ENCODE measurements around the gene MPDZ. TPM values are rescaled to one million over a fixed set of nuclear protein-coding genes. Genes with fewer than 3 reads are reported as not detected.

Gene MPDZ
- total RNA-seq, 1 donor from 2014 or later = 46.2 TPM

GRCh38 chr9:13270734-13271133, 8.8 kb downstream of the MPDZ start:
- no peak for TF ChIP-seq CTCF (IDR thresholded peaks at IDR 0.05)
- no peaks in the 10 kb centered on the region for H3K9me3 ChIP-seq
- no peaks in the 10 kb centered on the region for H3K27me3 ChIP-seq
- no peak overlapping the region for H3K27ac ChIP-seq
- H3K36me3 ChIP-seq = no peaks in the 10 kb centered on the region
- DNase-seq (ENCODE audit: low spot score in 2 of 2) = no peak
- intact Hi-C loops (cut with DNase I) = loop anchor here (10.0 kb wide), 3 partner anchors 166 to 1084 kb away; no protein-coding TSS in a partner anchor
- H3K4me3 ChIP-seq = no peak overlapping the region
- peaks cover 5 to 27% of the 10 kb centered on the region in 2 donors for H3K4me1 ChIP-seq

DNA sequence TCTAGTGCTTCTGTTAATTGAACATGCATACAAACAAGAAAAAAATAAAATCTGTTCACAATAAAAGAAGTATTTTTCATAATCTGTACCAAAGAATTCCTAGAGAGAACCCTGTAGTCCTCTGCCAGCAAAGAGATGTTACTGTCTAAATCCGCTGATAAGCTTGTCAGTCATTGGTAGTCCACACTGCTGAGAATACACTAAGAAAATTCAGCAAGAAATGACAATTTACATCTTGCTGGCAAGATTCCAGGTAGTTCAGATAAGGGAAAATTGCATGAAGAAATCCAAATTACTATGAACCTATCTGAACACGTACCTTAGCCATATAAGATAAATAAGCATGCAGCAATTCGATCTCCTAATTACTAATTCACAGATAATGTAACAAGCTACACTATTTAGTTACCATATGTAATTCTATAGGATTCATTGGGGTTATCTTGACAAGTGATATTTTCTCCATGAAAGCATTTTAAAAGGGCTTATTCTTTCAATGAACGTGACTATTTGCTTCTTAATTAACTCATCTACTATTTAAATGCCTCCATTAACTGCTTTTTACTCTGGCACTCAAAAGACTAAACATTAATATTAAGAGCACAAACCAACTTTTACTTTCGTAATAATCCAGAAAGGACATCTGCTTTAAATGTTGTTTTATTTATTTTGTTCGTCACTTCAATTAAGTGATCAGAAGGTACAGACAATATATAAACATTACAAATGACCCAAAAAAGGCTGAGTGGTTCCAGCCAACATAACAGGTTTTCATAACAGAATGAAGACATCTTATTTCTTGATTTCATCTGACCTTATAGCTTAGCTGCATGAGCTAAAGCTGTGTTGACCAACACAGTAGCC, 9.7 kb downstream of the MPDZ start:
- no peak overlapping the region for H3K27ac ChIP-seq
- H3K27me3 ChIP-seq = no peaks in the 10 kb centered on the region
- no peak overlapping the region for H3K4me3 ChIP-seq
- DNase-seq (ENCODE audit: low spot score in 2 of 2) = no peak
- H3K4me1 ChIP-seq = peaks cover 4 to 26% of the 10 kb centered on the region in 2 donors
- intact Hi-C loops (cut with DNase I) = loop anchor here (10.0 kb wide), 3 partner anchors 165 to 1085 kb away; no protein-coding TSS in a partner anchor
- no peak for TF ChIP-seq CTCF (IDR thresholded peaks at IDR 0.05)
- H3K9me3 ChIP-seq = no peaks in the 10 kb centered on the region
- H3K36me3 ChIP-seq = no peaks in the 10 kb centered on the region

DNA sequence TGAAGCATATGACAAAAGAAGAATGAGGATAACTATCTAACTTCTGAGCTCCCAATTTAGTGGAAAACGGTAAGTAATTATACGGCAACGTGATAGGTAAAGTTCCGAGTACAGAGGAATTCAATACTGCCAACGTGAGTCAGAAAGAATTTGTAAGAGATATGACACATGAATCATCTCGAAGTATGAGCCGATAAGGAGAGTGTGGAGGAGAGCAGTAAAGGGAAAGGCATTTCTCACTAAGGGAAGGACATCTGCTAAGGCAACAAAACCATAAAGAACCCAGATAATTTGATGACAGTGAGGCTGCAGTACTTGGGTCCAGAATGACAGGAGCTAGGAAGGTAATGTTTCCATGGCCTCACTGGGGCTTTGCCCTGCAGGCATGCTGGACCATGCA, 11.0 kb downstream of the MPDZ start:
- H3K4me1 ChIP-seq = peaks cover 4 to 29% of the 10 kb centered on the region in 2 donors
- no peak for DNase-seq (ENCODE audit: low spot score in 2 of 2)
- intact Hi-C loops (cut with DNase I) = no loop called here
- H3K4me3 ChIP-seq = no peak overlapping the region
- H3K27me3 ChIP-seq = no peaks in the 10 kb centered on the region
- H3K9me3 ChIP-seq = no peaks in the 10 kb centered on the region
- no peak for TF ChIP-seq CTCF (IDR thresholded peaks at IDR 0.05)
- H3K36me3 ChIP-seq = no peaks in the 10 kb centered on the region
- H3K27ac ChIP-seq = peak overlapping the region in 1 of 2 donors; percentile 48

GRCh38 chr9:13267743-13268142, 11.7 kb downstream of the MPDZ start:
- no peak for TF ChIP-seq CTCF (IDR thresholded peaks at IDR 0.05)
- Histone ChIP-seq H3K4me3 (no peak overlapping the region), H3K4me1 (peaks cover 4 to 29% of the 10 kb centered on the region in 2 donors), H3K27ac (peak overlapping the region; percentile 28 to 47), H3K27me3 (no peaks in the 10 kb centered on the region), H3K9me3 (no peaks in the 10 kb centered on the region), H3K36me3 (no peaks in the 10 kb centered on the region)
- no peak for DNase-seq (ENCODE audit: low spot score in 2 of 2)
- intact Hi-C loops (cut with DNase I) = no loop called here

DNA sequence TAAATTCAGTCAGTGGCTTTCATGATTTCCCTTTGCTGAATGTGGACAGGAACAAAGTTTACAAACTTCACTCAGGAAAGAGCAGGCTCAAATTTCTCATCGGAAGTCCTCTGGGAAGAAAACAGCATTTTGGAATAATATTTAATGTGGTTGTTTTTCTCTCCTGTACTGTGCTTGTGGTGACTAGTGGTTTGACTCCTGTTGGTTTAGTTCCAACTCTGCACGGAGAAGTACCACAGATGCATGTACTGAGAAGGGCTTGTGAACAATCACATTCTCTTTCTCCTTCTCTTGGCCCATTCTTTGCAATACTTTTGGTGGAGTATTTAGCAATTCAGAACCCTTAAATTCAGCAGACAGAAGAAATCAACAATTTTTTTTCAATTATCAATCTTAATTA, 13.3 kb downstream of the MPDZ start:
- peak overlapping the region; percentile 31 to 52 for H3K27ac ChIP-seq
- H3K27me3 ChIP-seq = no peaks in the 10 kb centered on the region
- H3K4me3 ChIP-seq = no peak overlapping the region
- H3K4me1 ChIP-seq = peaks cover 4 to 25% of the 10 kb centered on the region in 2 donors
- no peak for DNase-seq (ENCODE audit: low spot score in 2 of 2)
- no peaks in the 10 kb centered on the region for H3K36me3 ChIP-seq
- TF ChIP-seq CTCF (IDR thresholded peaks at IDR 0.05) = no peak
- intact Hi-C loops (cut with DNase I) = no loop called here
- H3K9me3 ChIP-seq = no peaks in the 10 kb centered on the region
